Caco-2 (cell line): Measurements from ENCODE around the gene ARAP2. TPM values are rescaled to one million over a fixed set of nuclear protein-coding genes. Genes with fewer than 3 reads are reported as not detected.
"Not testable (repeated sequence)": the region's sequence is repeated elsewhere in the genome, so short reads cannot be mapped to it uniquely, and the experiment has no call there.

Source experiments
- BruUV-seq: library from RNA; stranded (reverse); fragments of 400-500 nt; replicated peaks from 2 replicates; lab custom pipeline; 2021; lab: Mats Ljungman, UMichigan
- CTCF ChIA-PET: fragments of 300-600 bp; sonication (Branson Sonifier 250); formaldehyde crosslinking; loops from one replicate; lab custom pipeline; 2022; ENCODE audit warnings: antibody characterized with exemption; lab: Charles Lee
- POLR2A ChIA-PET: fragments of 300-600 bp; sonication (Branson Sonifier 250); formaldehyde crosslinking; loops from one replicate; lab custom pipeline; 2022; ENCODE audit warnings: antibody characterized with exemption; lab: Charles Lee
- DNase-seq, 2 experiments: peaks; one replicate each; pipeline versions ENCODE4 v3.0.0 to v3.0.0-alpha.2; 2020 to 2022
- H3K27me3 ChIP-seq: replicated peaks from 2 replicates; pipeline ENCODE4 v1.6.0; 2011; ENCODE audit warnings: low read length; ENCODE audit not compliant: control insufficient read depth, insufficient read depth
- H3K36me3 ChIP-seq: 2 replicates; pipeline ENCODE4 v1.5.1; 2011; ENCODE audit warnings: low read length; ENCODE audit not compliant: control insufficient read depth, insufficient read depth
- H3K4me1 ChIP-seq: fragments of 250-450 bp; sonication (Bioruptor Pico); 2 replicates; pipeline ENCODE4 v1.5.1; 2020; ENCODE audit warnings: mild to moderate bottlenecking
- H3K4me3 ChIP-seq: 2 replicates; pipeline ENCODE4 v1.5.1; 2011; ENCODE audit warnings: low read depth, mild to moderate bottlenecking, control low read depth, low read length
- H3K9me3 ChIP-seq: fragments of 250-450 bp; sonication (Bioruptor Pico); 2 replicates; pipeline ENCODE4 v1.5.1; 2020; ENCODE audit warnings: mild to moderate bottlenecking, moderate library complexity
- H3K27ac Mint-ChIP-seq: one replicate; pipeline ENCODE4 v1.8.0; 2022; ENCODE audit warnings: mixed read lengths; ENCODE audit not compliant: unreplicated experiment
- H3K27me3 Mint-ChIP-seq: one replicate; pipeline ENCODE4 v1.8.0; 2022; ENCODE audit warnings: mixed read lengths; ENCODE audit not compliant: insufficient read depth, unreplicated experiment
- H3K36me3 Mint-ChIP-seq: one replicate; pipeline ENCODE4 v1.8.0; 2022; ENCODE audit warnings: mild to moderate bottlenecking, mixed read lengths; ENCODE audit not compliant: insufficient read depth, unreplicated experiment
- H3K4me1 Mint-ChIP-seq: one replicate; pipeline ENCODE4 v1.8.0; 2022; ENCODE audit warnings: low read depth, mixed read lengths; ENCODE audit not compliant: unreplicated experiment
- H3K4me3 Mint-ChIP-seq: one replicate; pipeline ENCODE4 v1.8.0; 2022; ENCODE audit warnings: mild to moderate bottlenecking, moderate library complexity, mixed read lengths; ENCODE audit not compliant: unreplicated experiment
- H3K9me3 Mint-ChIP-seq: one replicate; pipeline ENCODE4 v1.8.0; 2022; ENCODE audit warnings: mixed read lengths; ENCODE audit not compliant: unreplicated experiment
- CTCF ChIP-seq, 2 experiments: fragments of 200-600 bp in 1 of 2; IDR thresholded peaks; 1 replicate in 1 of 2; 2 replicates in 1 of 2; pipeline versions ENCODE4 v1.5.1 to v1.8.0; 2011 to 2022; ENCODE audit warnings: antibody characterized with exemption in 1 of 2, control low read depth in 1 of 2, inconsistent platforms in 1 of 2, low read depth in 1 of 2, low read length in 1 of 2, mild to moderate bottlenecking in 1 of 2, moderate library complexity in 1 of 2; ENCODE audit not compliant: insufficient read depth in 1 of 2, severe bottlenecking in 1 of 2, unreplicated experiment in 1 of 2
- intact Hi-C: fragments of 100-400 bp; cut with micrococcal nuclease; formaldehyde crosslinking; loops from one replicate; pipeline ENCODE4 v1.10.0; 2022; ENCODE audit not compliant: unreplicated experiment
- total RNA-seq: library from RNA; stranded (reverse); gene quantifications from 2 replicates; pipeline ENCODE4 v1.2.3, GENCODE V29; 2022

The ARAP2 gene
- total RNA-seq, 1 experiment from 2014 or later, result 3.9 TPM

- no peaks in the 10 kb centered on the region for H3K9me3 Mint-ChIP-seq
- no peaks in the 10 kb centered on the region for H3K9me3 ChIP-seq
- H3K36me3 Mint-ChIP-seq, result no peaks in the 10 kb centered on the region
- H3K27me3 ChIP-seq, result no peaks in the 10 kb centered on the region
- no peaks in the 10 kb centered on the region for H3K36me3 ChIP-seq
- no peaks in the 10 kb centered on the region for H3K4me1 Mint-ChIP-seq
- H3K27me3 Mint-ChIP-seq, result no peaks in the 10 kb centered on the region
- H3K4me3 Mint-ChIP-seq, result no peak overlapping the region
- DNase-seq, result peak in 1 of 2 experiments; percentile 16
- peak; percentile 38 to 41 for TF ChIP-seq CTCF (IDR thresholded peaks at IDR 0.05; ENCODE audit: insufficient read depth in 1 of 2, low read depth in 1 of 2, low read length in 1 of 2, severe bottlenecking in 1 of 2, unreplicated experiment in 1 of 2)
- no peak overlapping the region for H3K4me3 ChIP-seq
- ChIA-PET CTCF (no interaction called here), POLR2A (no interaction called here)
- no peaks in the 10 kb centered on the region for H3K4me1 ChIP-seq
- intact Hi-C loops, result no loop called here
- no TSS peak for BruUV-seq
- H3K27ac Mint-ChIP-seq, result no peak overlapping the region
These were observed 56.5 kb downstream of the ARAP2 start for GRCh38 chr4:36187723-36188333.

DNA sequence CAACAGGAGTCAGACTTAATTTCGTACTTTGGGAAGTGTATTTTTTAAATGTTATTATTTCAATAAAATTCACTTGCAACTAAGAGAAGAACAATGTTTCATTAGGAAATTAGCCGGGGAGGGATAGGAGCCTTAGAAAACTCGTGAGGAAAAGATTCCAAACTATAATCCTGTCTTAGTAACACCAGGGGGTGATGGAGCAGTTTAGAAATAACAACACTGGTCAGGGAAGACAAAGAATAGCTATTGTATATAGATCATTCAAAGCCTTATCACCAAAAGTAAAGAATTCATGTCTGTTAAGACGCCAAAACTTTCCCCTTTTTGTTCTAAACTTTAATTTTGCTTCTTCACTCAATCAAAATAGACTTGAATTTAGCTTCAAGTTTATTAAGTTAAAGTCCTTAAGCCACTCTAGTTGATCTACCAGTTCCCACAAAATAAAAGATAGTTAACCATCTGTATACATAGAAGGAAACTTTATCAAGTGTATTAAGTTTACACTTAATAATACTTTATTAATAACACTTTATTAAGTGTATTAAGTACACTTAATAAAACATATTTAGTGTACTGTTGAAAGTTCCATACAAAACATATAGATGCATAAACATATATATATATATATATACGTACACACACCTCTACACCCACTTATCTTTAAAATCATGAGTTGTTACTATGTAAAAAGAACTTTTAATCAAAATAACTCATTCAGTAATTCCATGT, 60.5 kb downstream of the ARAP2 start:
- Mint-ChIP-seq H3K9me3 (no peaks in the 10 kb centered on the region), H3K27ac (no peak overlapping the region), H3K4me3 (no peak overlapping the region), H3K36me3 (no peaks in the 10 kb centered on the region), H3K27me3 (no peaks in the 10 kb centered on the region), H3K4me1 (no peaks in the 10 kb centered on the region)
- intact Hi-C loops, result no loop called here
- Histone ChIP-seq H3K36me3 (no peaks in the 10 kb centered on the region), H3K4me3 (no peak overlapping the region), H3K27me3 (no peaks in the 10 kb centered on the region), H3K9me3 (no peaks in the 10 kb centered on the region), H3K4me1 (no peaks in the 10 kb centered on the region)
- no peak for TF ChIP-seq CTCF (IDR thresholded peaks at IDR 0.05; ENCODE audit: insufficient read depth in 1 of 2, low read depth in 1 of 2, low read length in 1 of 2, severe bottlenecking in 1 of 2, unreplicated experiment in 1 of 2)
- ChIA-PET CTCF (no interaction called here), POLR2A (no interaction called here)
- no peak for DNase-seq
- BruUV-seq, result no TSS peak

GRCh38 chr4:36183232-36183631, 61.1 kb downstream of the ARAP2 start:
- H3K9me3 Mint-ChIP-seq, result no peaks in the 10 kb centered on the region
- no peak for TF ChIP-seq CTCF (IDR thresholded peaks at IDR 0.05; ENCODE audit: insufficient read depth in 1 of 2, low read depth in 1 of 2, low read length in 1 of 2, severe bottlenecking in 1 of 2, unreplicated experiment in 1 of 2)

GRCh38 chr4:36182315-36182714, 62.0 kb downstream of the ARAP2 start:
- H3K27me3 ChIP-seq, CTCF ChIA-PET, H3K9me3 ChIP-seq, intact Hi-C loops, H3K27ac Mint-ChIP-seq, POLR2A ChIA-PET, H3K36me3 ChIP-seq, H3K4me1 ChIP-seq, H3K4me3 ChIP-seq, H3K4me1 Mint-ChIP-seq, H3K36me3 Mint-ChIP-seq, H3K4me3 Mint-ChIP-seq, BruUV-seq, H3K9me3 Mint-ChIP-seq, H3K27me3 Mint-ChIP-seq, DNase-seq: not testable (repeated sequence)

More at GRCh38 chr4:36183232-36183631, 61.1 kb downstream of the ARAP2 start:
- ChIA-PET POLR2A (no interaction called here), CTCF (no interaction called here)
- H3K36me3 Mint-ChIP-seq, result no peaks in the 10 kb centered on the region
- no peaks in the 10 kb centered on the region for H3K27me3 Mint-ChIP-seq
- Histone ChIP-seq H3K27me3 (no peaks in the 10 kb centered on the region), H3K4me3 (no peak overlapping the region), H3K9me3 (no peaks in the 10 kb centered on the region), H3K36me3 (no peaks in the 10 kb centered on the region), H3K4me1 (no peaks in the 10 kb centered on the region)
- H3K4me3 Mint-ChIP-seq, result no peak overlapping the region
- H3K4me1 Mint-ChIP-seq, result no peaks in the 10 kb centered on the region
- intact Hi-C loops, result no loop called here
- no TSS peak for BruUV-seq
- DNase-seq, result no peak
- no peak overlapping the region for H3K27ac Mint-ChIP-seq
